Activated naive CD4-positive, alpha-beta T cell treated with anti-CD3 and anti-CD28 coated beads, Interleukin-2, amount 50 U/mL, for 16 hours (primary cell): Measurements from ENCODE around the gene FCRL1.

ENCODE experiments used
- DNase-seq: peaks from one replicate; pipeline ENCODE4 v3.0.0-alpha.2; 2020

Gene FCRL1

DNA sequence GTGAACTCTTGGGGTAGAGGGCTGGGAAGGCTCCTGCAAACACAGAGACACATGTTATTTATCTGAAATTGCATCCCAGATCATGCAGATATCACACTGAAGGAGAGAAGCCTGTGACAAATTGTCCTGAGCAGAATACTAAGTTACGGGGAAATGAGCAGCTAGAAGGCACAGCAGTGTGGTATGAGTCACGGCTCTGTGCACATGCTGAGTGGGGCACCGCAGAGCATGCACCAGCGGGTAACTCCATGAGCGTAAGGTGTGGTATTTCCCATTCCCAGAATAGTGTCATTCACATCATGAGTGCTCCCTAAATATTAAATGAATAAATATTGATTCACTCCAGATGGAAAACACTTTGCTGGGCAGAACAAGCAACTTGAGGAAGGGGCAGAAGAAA is 21.7 kb downstream of the FCRL1 start:
- no peak for DNase-seq

DNA sequence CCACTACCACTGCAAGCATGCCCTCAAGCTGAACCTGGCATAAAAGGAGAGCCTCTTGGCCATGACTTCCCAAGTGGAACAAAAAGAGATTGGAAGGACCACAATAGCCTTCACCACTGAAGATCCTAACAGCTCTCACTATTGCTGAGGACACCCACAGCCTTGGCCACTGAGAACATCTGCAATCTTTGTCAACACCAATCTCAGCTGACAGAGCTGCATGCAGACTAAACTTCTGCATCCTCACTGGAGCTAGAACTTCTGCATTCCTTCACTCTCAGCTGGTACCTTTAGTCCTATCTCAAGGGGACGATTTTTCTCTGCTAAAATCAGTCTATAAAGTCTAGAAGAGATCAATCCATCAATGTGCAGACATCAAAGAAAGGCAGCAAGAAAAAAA is 34.7 kb downstream of the FCRL1 start:
- DNase-seq: no peak

DNA sequence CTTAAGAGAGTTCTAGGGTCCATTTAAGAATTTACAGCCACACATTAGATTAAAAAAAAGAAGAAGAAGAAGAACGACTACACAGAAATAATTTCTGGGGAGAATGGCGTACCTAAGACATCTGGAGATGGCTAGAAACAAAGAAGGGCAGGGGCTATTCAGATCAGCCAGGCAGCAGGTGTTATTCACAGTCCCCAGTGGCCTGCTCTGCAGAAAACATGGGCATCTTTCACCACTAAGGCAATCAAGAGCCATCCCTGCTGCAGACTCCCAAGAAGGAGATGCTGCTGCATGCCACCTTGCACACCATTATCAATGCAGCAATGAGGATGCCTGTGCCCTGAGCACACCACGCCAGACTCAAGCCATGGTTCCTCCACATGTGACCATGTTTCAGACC is 35.1 kb downstream of the FCRL1 start:
- no peak for DNase-seq

DNA sequence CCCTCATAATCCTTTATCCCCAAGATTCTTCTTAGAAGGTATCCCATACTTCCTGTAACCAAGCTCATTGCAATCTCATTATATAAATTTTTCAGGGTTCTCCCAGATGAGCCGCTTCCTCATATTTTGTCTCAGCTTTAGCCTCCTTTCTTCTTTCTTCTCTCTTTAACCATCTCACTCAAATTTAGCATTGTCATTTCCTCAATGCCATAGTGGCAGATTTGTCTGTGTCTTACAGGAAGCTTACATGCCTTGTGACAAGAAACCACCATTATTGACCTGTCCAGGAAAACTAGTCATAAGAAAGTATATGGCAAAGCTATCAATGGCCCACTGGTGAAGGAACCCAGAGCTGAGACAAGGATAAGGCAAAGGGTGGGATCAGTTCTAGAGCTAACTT is 37.0 kb downstream of the FCRL1 start:
- DNase-seq: no peak

DNA sequence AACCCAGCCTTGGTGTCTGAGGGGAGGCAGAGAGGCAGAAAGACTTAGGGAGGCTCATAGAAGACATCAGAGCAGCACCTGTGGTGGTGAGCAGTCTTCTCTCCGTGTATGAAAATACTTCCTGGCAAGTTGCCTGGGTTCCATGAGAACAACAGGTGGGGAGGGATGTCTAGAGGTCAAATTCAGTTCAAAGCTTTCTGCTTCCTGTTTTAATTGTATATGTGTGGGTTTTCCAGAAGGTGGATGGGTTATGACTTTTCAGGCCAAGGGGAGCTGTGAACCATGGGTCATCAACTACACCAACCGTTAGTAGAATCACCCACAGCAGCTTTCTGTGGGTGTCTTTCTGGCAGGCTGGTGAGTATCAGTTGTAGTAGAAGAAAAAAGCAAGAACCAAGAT is 38.9 kb downstream of the FCRL1 start:
- DNase-seq: no peak

DNA sequence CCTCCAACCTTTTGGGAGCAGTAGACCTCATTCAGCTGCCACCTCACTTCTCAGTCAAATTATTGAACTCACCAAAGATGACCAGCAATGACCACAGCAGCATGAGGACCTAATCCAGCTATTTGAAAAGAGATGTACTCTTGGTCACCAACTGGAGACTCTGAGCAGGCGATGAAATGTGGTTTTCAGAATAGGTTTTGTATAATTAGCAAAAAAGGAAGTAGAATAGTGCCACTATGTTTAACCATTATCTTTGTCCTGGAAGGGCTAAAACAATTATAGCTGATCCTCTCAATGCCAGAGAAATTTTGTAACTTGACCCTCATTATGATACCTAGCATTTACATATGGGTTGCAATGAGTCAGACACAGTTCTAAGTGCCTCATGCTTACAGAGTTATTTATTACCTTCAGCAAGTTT is 42.9 kb downstream of the FCRL1 start, which contains the start of gene FCRL2:
FCRL2 (minus strand) TSS at position 162 of the 421 bp plus-strand sequence; CDS start at position 103, 59 bp downstream.
- DNase-seq: no peak

DNA sequence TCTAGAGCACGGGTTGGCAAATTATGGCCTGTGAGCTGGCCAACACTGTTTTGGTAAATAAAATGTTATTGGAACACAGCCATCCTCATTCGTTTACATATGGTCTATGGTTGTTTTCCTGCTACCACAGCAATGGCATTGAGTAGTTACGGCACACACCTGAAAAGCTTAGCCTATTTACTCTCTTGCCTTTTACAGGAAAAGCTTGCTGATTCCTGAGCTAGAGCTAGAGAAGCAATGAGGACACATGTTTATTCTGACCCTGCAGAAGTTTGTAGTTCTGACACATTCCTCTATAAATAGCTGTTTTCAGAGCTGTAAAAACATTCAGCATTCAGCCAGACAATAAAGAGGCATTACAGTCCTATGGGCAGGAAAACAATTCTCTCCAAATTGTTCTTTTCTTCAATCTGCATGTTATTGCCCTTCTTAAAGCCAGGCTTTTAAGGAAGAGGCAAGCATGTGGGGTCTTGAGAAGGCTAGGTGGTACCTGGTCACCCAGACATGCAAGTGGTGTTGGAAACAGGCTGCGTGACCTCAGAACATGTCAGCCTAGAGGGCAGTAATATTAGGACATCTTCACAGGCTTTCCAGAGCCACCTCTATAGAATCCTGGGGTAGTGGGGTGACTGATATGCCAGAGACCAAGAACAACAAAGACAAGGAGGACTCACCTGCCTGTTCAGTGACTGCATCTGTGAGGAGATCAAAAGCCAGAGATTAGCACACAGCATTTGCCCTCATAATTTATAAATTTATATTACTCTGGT is 44.6 kb downstream of the FCRL1 start:
- no peak for DNase-seq

DNA sequence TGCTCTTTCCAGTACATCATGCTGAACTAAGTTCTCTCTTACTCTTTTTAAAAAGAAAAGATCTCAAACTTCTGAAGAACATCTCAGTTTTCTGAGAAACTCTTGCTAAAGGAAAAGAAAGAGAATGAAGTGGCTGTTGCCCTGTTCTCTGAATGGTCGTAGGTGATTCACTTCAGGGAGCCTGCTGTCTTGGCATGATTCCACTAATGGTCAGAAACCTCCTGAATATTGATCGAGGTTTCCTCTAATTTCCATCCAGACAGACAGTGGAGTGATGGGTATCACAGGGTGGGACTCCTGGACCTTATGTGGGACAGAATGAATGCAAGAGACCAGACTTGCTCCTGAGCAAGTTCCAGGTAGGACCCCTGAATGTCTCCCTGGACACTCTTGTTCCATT is 45.5 kb downstream of the FCRL1 start:
- DNase-seq: no peak

DNA sequence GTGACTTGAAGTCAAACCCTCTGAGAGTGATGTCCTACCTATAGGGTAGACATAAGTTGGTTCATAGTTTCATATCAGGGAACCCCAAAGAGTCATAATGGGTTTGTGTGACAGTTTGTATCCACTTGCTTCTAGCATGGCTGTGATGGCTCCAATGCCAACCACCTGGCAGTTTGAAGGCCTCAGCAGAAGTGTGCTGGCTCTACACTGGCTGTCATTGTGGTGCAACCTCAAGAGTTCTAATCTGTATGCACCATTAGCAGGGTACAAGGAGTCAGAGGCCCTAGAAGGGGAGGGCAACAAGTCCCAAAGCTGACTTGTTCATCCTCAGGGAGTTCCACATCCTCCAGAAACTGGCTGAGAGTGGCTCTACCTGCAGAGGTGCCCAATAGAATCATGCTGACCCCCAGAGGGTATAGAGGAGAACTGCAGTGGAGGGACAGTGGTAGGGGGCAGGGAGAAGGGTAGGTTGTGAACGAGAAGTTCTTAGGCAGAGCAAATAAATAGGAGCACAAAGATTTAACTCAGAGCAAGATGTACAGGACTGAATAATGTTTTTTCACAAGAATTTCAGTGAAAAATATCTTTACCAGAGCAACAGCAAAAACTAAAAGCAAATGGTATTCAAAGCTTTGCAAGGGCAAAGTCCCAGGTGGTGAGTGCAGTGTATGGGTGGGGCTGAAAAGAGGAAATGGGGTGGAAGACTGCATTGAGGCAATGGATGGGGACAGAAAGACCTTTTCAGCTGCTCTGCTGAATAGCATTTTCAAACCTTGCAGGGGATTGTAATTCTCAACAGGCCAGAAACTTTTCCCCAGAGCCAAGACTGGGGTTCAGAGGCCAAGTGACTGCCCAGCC is 46.2 kb downstream of the FCRL1 start:
- no peak for DNase-seq

DNA sequence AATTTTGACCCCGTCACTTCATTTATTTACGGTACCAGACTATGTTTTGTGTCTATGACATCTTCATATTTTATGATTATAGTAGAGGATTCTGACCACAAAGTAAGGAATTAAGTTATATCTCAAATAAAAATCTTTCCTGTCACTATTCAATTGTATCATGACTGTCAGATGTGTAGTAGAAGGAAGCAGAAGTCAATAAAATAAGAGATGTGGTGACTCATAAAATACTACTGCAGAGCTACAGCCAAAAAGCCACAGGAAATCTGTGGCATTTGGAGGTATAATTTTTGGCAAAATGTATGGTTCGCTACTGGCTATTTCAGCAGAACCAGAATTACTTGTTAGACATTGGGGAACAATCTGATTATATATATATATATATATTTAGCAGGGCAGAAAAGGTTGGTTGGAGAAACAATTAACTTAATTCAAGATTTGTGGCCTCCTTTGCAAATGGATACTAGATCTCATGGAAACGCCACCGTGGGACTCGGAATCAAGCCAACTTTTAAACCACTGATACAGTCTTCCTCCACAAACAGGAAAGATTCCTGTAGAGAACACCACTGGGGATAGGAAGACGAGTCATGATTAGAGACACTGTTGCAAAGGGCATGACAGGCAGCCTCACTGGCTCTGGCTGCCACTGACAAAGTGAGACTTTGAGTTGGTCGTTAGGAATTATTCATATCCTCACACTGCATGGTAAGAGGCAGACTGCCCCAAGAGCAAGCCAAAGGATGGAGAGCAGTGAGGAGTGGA is 48.1 kb downstream of the FCRL1 start:
- DNase-seq: no peak

DNA sequence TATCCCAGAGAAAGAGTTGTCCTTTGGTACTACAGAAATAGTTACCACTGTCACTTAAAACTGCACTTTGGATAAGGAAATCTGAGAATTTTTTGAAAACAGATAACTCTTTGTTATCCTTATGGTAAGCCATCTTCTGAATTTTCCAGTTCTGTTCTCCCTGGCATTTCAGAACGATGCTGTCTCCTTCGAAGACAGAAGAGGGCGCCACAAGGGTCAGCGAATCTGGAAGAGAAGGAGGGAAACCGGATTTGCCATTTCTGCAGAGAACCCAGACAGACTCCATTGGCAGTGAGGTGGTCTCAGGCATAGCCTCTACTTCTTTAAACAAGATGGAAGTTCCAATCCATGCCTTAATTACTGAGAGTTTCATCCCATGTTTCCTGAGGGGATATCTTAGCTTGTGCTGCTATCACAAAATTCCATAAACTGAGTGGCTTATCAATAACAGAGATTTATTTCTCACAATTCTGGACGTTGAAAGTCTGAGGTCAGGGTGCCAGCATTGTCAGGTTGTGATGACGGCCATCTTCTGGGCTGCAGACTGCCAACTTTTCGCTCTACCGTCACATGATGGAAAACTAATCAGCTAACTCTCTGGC is 49.4 kb downstream of the FCRL1 start:
- no peak for DNase-seq

DNA sequence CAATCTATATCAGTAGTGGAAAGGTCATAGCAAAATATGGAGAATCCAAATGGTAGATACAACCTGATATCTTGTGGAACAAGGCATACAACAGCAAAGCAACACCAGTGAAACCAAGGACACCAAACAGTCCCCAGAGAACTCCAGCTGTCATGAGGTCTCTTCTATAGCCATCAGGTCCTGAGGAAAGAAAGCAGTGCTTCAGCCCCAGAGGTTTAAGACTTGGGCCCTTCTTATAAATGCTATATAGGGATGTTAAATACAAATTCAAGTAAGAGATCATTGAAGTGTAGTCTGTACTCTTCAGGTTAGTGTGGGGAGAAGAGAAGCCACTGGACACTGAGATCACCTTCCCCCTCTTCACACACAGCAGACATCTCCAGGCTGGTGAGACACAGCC is 53.1 kb downstream of the FCRL1 start:
- no peak for DNase-seq

DNA sequence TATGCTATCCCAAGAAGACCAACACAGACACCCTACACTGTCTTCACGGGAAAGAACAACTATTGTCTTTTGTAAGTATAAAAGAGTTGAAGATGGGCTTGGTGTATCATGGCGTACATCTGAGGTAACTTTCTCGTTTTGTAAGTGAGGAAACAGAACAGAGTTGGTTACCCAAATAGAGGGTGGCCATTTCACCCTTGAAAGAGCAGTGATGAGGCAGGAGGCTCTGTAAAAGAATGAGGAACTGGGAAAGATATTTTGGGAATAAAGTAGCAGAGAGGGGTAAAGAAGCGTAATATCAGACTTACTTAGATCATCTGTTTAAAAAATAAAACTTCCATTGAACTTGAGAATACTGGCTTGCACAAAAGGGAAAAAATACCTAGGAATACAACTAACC is 61.9 kb downstream of the FCRL1 start:
- DNase-seq: no peak

DNA sequence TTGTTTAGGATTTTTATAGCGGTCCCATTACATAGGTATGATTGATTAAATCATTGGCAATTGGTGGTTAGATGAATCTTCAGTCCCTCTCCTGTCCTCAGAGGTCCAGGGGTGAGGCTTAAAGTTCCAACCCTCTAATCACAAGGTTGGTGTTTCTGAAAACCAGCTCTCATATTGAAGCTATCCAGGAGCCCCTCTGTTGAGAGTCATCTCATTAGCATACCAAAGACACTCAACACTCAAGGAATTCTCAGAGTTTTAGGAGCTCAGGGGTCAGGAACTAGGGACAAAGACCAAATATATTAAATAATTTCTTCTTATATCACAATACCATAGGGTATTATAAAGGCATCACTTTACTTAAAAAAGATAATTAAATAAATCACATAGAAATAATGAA is 66.3 kb downstream of the FCRL1 start:
- DNase-seq: no peak

DNA sequence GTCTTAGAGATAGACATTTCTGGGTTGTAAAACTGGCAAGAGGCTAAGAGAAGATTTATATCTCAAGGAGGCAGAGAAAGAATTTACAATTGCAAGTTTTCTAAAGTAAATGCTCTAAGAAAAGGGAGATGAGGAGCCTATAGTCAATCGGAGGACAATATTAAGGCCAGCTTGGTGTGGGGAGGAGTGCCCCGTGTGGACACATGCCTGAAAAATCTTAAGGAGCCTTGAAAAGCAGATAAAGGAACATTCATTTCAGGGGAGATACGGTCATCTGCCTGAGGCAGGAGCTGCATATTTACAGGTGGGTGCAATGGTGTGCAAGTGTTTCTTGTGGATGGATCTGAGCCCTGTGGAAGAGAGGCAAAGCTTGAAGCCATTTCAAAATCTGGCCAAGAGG is 68.6 kb downstream of the FCRL1 start:
- DNase-seq: no peak

DNA sequence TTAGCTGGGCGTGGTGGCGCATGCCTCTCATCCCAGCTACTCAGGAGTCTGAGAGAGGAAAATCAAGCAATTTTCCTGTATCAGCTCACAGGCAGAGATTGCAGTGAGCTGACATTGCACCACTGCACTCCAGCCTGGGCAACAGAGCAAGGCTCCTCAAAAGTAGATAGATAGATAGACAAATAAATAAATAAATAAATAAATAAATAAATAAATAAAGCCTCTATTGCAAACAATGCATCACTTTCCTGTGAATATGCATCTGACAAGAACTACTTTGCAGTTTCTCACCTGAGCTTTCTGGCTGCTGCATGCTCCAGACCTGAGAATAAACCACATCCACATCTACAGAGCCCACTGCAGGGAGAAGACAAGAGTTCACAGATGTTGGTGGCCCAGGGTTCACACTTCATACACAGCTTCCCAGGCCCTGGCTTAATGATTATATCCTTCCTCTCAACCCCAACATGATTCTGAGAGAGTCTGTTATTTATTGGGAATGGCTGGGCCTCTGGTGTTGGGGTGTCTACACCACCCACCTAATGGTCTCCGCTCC is 71.6 kb downstream of the FCRL1 start:
- no peak for DNase-seq
